Left lung (tissue), 10 donors: ENCODE data around the gene SDHA. TPM values are rescaled to one million over a fixed set of nuclear protein-coding genes. Genes with fewer than 3 reads are reported as not detected.

ENCODE experiments used
- ATAC-seq: fragments of 200-7000 bp; cut with Tn5 transposase; one replicate; pipeline ENCODE4 v1.9.1; 2020; ENCODE audit warnings: moderate library complexity
- DNase-seq, 4 donors: peaks; one replicate each; pipeline ENCODE4 v3.0.0-alpha.2; 2013 to 2020
- H3K27ac ChIP-seq, 2 donors: fragments of 200-600 bp; sonication (generic) in 1 of 2; one replicate each; pipeline versions ENCODE4 v1.5.0 to v1.8.0; 2020 to 2021
- H3K27me3 ChIP-seq, 2 donors: fragments of 200-600 bp; sonication (generic) in 1 of 2; one replicate each; pipeline versions ENCODE4 v1.5.0 to v1.8.0; 2020 to 2021
- H3K36me3 ChIP-seq, 2 donors: fragments of 200-600 bp; sonication (generic) in 1 of 2; one replicate each; pipeline versions ENCODE4 v1.5.0 to v1.8.0; 2020 to 2021
- H3K4me1 ChIP-seq, 2 donors: fragments of 200-600 bp; one replicate each; pipeline ENCODE4 v1.8.0; 2021
- H3K4me3 ChIP-seq, 2 donors: fragments of 200-600 bp; sonication (generic) in 1 of 2; one replicate each; pipeline versions ENCODE4 v1.5.0 to v1.8.0; 2020 to 2021; ENCODE audit warnings: mild to moderate bottlenecking in 1 of 2
- H3K9me3 ChIP-seq, 2 donors: fragments of 200-600 bp; sonication (generic) in 1 of 2; one replicate each; pipeline versions ENCODE4 v1.5.0 to v1.8.0; 2020 to 2021
- intact Hi-C, 2 donors: fragments of 100-400 bp; cut with DNase I; formaldehyde crosslinking; loops; one replicate each; pipeline versions ENCODE4 v1.11.2 to v1.14.2; 2022
- polyA plus RNA-seq, 6 donors: library from polyadenylated mRNA; unstranded; fragments of 120-200 nt; gene quantifications; one replicate each; pipeline ENCODE4 v1.2.1, GENCODE V29; 2013; ENCODE audit not compliant: insufficient read length in 6 of 6
- total RNA-seq, 2 donors: library from RNA; stranded (reverse); fragmentation: NEBNext Ultra II Directional; extraction: Animal tissue kit (Norgen Biotek cat#: 25700); gene quantifications; one replicate each; pipeline ENCODE4 v1.2.1, GENCODE V29; 2021
- TF ChIP-seq, protein P1 (sequence below), 2 donors: fragments of 200-600 bp; sonication (generic) in 1 of 2; IDR thresholded peaks; one replicate each; pipeline versions ENCODE4 v1.5.0 to v1.8.0; 2021; ENCODE audit warnings: antibody characterized with exemption in 2 of 2
- donor health status: DM: no; HTN: yes; CAD: no.
- donor health status: DM: no; HTN: no; CAD: no.

Gene SDHA
- total and polyA plus RNA-seq, 8 donors: 95.9 to 113 (median 106) TPM

DNA sequence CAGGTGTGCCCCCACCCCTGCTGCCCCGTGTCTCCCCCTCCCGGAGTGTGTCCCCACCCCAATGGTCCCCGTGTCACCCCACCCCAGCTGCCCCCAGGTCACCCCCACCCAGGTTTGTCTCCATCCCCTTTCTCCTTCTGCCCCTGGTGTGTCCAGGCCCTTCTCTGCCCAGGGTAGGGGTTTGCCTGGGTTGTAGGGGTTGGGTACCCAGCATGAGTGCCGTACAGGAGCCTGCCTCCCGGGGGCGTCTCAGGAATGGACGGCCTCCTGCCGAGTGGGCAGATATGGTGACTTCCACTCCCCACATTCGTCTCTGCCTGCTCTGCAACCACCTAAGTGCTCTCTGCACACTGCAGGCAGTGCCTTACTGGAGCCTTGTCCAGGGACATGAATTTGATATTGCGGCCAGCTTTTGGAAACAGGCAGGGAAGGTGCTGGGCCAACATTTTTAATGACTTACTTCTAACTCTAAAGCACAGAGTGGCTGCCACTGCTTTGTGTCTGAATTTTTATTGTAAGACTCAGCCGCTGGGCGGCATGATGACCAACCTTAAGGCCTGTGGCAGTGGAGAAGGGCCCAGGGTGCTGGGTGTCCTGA lies 20.1 kb upstream of the SDHA start:
- DNase-seq: no peak
- TF ChIP-seq, protein P1, sequence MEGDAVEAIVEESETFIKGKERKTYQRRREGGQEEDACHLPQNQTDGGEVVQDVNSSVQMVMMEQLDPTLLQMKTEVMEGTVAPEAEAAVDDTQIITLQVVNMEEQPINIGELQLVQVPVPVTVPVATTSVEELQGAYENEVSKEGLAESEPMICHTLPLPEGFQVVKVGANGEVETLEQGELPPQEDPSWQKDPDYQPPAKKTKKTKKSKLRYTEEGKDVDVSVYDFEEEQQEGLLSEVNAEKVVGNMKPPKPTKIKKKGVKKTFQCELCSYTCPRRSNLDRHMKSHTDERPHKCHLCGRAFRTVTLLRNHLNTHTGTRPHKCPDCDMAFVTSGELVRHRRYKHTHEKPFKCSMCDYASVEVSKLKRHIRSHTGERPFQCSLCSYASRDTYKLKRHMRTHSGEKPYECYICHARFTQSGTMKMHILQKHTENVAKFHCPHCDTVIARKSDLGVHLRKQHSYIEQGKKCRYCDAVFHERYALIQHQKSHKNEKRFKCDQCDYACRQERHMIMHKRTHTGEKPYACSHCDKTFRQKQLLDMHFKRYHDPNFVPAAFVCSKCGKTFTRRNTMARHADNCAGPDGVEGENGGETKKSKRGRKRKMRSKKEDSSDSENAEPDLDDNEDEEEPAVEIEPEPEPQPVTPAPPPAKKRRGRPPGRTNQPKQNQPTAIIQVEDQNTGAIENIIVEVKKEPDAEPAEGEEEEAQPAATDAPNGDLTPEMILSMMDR (IDR thresholded peaks at IDR 0.05): no peak
- H3K4me3 ChIP-seq: no peak overlapping the region
- H3K27me3 ChIP-seq: no peaks in the 10 kb centered on the region
- peaks cover 0 to 4% of the 10 kb centered on the region in 2 donors for H3K36me3 ChIP-seq
- intact Hi-C loops: no loop called here
- H3K27ac ChIP-seq: no peak overlapping the region
- no peaks in the 10 kb centered on the region for H3K4me1 ChIP-seq
- no peaks in the 10 kb centered on the region for H3K9me3 ChIP-seq
- no peak for ATAC-seq

DNA sequence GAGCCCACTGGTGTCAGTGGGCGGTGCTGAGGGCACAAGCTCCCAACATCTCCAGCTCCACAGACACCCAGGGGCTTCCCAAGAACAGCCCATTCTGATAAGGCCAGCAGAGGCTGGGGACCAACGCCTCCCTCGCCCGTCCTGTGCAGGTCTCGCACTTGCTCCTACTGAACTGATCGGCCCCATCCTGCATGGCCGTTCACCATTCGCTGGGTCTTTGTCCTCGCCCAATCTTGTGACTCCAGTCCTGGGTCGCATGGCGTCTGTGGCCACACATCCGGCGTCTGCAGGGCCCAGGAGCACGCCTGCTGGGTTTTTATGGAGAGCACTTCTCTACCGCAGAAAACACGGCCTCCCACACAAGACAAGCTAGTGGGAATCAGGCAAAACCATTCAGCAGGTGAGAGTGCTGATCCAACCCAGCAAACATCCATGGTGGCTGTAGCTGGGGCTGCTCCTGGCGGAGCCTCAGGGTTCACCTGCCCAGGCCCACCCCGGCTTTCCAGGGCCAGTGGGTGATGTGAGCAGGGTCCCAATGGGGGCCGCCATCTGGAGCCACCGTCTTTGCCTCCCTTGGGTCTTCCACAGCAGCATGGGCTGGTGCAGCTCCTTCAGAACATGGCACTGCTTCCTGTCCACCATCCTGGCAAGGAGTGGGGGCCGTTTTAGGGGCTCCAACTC lies 19.5 kb upstream of the SDHA start:
- intact Hi-C loops: no loop called here
- peaks cover 0 to 10% of the 10 kb centered on the region in 2 donors for H3K36me3 ChIP-seq
- no peak for ATAC-seq

DNA sequence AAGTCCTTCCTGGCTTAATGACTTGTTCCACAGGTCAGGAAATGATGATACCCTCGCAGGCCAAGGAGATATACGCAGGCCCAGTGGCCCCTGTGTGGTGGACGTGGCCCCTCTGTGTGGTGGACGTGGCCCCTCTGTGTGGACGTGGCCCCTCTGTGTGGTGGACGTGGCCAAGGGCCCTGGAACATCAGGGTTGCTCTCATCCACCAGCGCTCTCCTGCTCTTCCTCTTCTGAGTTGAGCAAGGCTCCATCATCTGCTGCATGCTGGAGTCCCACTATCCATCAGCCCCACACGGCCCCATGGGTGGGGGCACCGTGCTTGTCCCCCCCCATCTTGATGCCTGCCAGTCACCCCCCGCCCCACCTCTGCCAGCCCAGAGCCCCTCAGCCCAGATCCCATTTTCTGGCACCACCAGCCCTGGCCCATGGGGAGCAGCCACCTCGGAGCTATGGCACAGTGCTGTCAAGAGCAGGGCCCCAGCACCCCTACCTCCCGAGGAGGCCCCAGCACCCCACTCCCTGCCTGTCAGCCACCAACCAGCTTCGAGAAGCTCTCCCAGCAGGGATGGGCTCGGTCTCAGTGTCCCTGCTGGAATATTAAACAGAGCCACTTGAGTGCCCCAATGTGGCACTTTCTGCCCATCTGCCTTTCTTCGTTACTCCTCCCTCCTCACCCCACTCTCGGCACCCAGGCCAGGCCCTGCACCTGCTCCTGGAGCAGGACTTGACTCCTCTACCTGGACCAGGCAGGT lies 18.7 kb upstream of the SDHA start:
- no peak for DNase-seq
- intact Hi-C loops: no loop called here
- H3K27me3 ChIP-seq: no peaks in the 10 kb centered on the region
- ATAC-seq: no peak
- no peak overlapping the region for H3K27ac ChIP-seq
- H3K36me3 ChIP-seq: peaks cover 0 to 18% of the 10 kb centered on the region in 2 donors
- H3K4me3 ChIP-seq: no peak overlapping the region
- no peaks in the 10 kb centered on the region for H3K4me1 ChIP-seq
- no peaks in the 10 kb centered on the region for H3K9me3 ChIP-seq
- TF ChIP-seq, protein P1 (IDR thresholded peaks at IDR 0.05): no peak

More for the DNA sequence above, 19.5 kb upstream of the SDHA start:
- Histone ChIP-seq H3K27ac (no peak overlapping the region), H3K4me3 (no peak overlapping the region), H3K9me3 (no peaks in the 10 kb centered on the region), H3K4me1 (no peaks in the 10 kb centered on the region), H3K27me3 (no peaks in the 10 kb centered on the region)
- no peak for DNase-seq
- TF ChIP-seq, protein P1 (IDR thresholded peaks at IDR 0.05): no peak

DNA sequence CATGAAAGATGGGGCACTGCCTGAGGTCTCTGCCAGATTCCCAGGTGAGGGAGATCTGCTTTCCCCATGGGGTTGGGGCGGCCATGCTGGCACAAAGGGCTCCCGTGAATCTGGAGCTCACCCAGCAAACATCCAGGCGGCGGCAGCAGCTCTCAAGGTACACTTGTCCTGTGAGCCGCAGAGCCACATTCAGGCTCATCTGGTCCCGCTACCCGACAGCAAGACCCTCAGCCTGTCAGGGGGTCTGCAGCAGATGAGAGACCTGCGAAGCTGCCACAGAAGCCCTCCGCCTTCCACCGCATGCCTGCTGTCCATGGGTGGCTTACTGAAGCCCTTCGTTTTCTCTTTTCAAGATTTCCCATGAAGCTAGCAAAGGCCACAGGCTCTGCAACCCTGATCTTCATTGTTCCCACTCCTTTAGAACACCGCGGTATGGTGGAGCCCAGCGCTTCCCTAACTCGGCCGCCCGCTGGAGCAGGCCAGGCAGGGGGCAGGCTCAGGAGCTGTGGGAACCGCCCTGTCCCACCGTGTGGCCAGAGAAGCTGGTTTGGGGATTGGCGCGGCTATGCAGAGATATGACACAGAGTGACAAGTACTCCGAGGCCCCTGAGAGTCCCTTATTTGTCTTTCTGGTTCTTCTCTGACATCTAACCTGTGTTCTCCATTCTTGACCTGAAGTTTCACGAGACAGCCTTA lies 18.0 kb upstream of the SDHA start:
- intact Hi-C loops: no loop called here
- no peak overlapping the region for H3K27ac ChIP-seq
- ATAC-seq (no peak), DNase-seq (no peak)
- H3K36me3 ChIP-seq: peaks cover 0 to 24% of the 10 kb centered on the region in 2 donors
- TF ChIP-seq, protein P1 (IDR thresholded peaks at IDR 0.05): no peak
- no peak overlapping the region for H3K4me3 ChIP-seq
- no peaks in the 10 kb centered on the region for H3K27me3 ChIP-seq
- H3K4me1 ChIP-seq: no peaks in the 10 kb centered on the region
- H3K9me3 ChIP-seq: no peaks in the 10 kb centered on the region
